ENCODE data around the gene CDC42BPB.

Gene CDC42BPB

GRCh38 chr14:102952276-102952675 is 105.1 kb downstream of the CDC42BPB start:
- no peak for TF ChIP-seq CTCF (IDR thresholded peaks at IDR 0.05; ENCODE audit: low read depth, low read length)
- peaks cover 61% of the 10 kb centered on the region for H3K36me3 ChIP-seq
- H3K4me3 ChIP-seq (ENCODE audit: low read depth, low read length), result no peak overlapping the region
- H3K27me3 ChIP-seq, result no peaks in the 10 kb centered on the region
- H3K4me1 ChIP-seq, result no peaks in the 10 kb centered on the region
- no peaks in the 10 kb centered on the region for H3K9me3 ChIP-seq
- no peak for DNase-seq

GRCh38 chr14:102951799-102952198 is 105.5 kb downstream of the CDC42BPB start:
- peaks cover 65% of the 10 kb centered on the region for H3K36me3 ChIP-seq
- no peaks in the 10 kb centered on the region for H3K9me3 ChIP-seq
- TF ChIP-seq CTCF (IDR thresholded peaks at IDR 0.05; ENCODE audit: low read depth, low read length), result no peak
- no peak overlapping the region for H3K4me3 ChIP-seq (ENCODE audit: low read depth, low read length)
- H3K27me3 ChIP-seq, result no peaks in the 10 kb centered on the region
- H3K4me1 ChIP-seq, result no peaks in the 10 kb centered on the region
- no peak for DNase-seq

- Histone ChIP-seq H3K36me3 (peaks cover 67% of the 10 kb centered on the region), H3K27me3 (no peaks in the 10 kb centered on the region), H3K4me3 (ENCODE audit: low read depth, low read length) (no peak overlapping the region), H3K4me1 (no peaks in the 10 kb centered on the region), H3K9me3 (no peaks in the 10 kb centered on the region)
- DNase-seq, result no peak
- no peak for TF ChIP-seq CTCF (IDR thresholded peaks at IDR 0.05; ENCODE audit: low read depth, low read length)
Observed at GRCh38 chr14:102951034-102951433, 106.3 kb downstream of the CDC42BPB start.

- H3K36me3 ChIP-seq, result peaks cover 71% of the 10 kb centered on the region
- no peak for TF ChIP-seq CTCF (IDR thresholded peaks at IDR 0.05; ENCODE audit: low read depth, low read length)
- no peaks in the 10 kb centered on the region for H3K27me3 ChIP-seq
- H3K4me1 ChIP-seq, result no peaks in the 10 kb centered on the region
- H3K4me3 ChIP-seq (ENCODE audit: low read depth, low read length), result no peak overlapping the region
- no peaks in the 10 kb centered on the region for H3K9me3 ChIP-seq
- DNase-seq, result no peak
Observed at GRCh38 chr14:102949801-102950451, 107.4 kb downstream of the CDC42BPB start.

GRCh38 chr14:102949062-102949800 is 108.1 kb downstream of the CDC42BPB start:
- no peaks in the 10 kb centered on the region for H3K27me3 ChIP-seq
- H3K4me1 ChIP-seq, result no peaks in the 10 kb centered on the region
- no peak for DNase-seq

More at GRCh38 chr14:102949062-102949800, 108.1 kb downstream of the CDC42BPB start:
- Histone ChIP-seq H3K36me3 (peaks cover 72% of the 10 kb centered on the region), H3K4me3 (ENCODE audit: low read depth, low read length) (no peak overlapping the region), H3K9me3 (no peaks in the 10 kb centered on the region)
- no peak for TF ChIP-seq CTCF (IDR thresholded peaks at IDR 0.05; ENCODE audit: low read depth, low read length)
